Thymus (tissue), 11 donors: ENCODE data around the gene TOMM5. TPM values are rescaled to one million over a fixed set of nuclear protein-coding genes. Genes with fewer than 3 reads are reported as not detected.

Experiments
- DNase-seq, 9 donors: peaks; one replicate each; pipeline ENCODE4 v3.0.0-alpha.2; 2013; ENCODE audit warnings: low spot score in 9 of 9, low read depth in 6 of 9, missing footprints in 1 of 9
- H3K27ac ChIP-seq, 2 donors: one replicate each; pipeline ENCODE4 v1.5.1; 2013; ENCODE audit warnings: control low read depth in 1 of 2, low read depth in 1 of 2, low read length in 1 of 2, mild to moderate bottlenecking in 1 of 2, moderate library complexity in 1 of 2
- H3K27me3 ChIP-seq, 2 donors: one replicate each; pipeline ENCODE4 v1.5.1; 2013; ENCODE audit warnings: low read length in 1 of 2; ENCODE audit not compliant: control insufficient read depth in 2 of 2, insufficient read depth in 1 of 2
- H3K36me3 ChIP-seq, 2 donors: one replicate each; pipeline ENCODE4 v1.5.1; 2013; ENCODE audit warnings: low read length in 1 of 2, mild to moderate bottlenecking in 1 of 2, moderate library complexity in 1 of 2; ENCODE audit not compliant: control insufficient read depth in 2 of 2, insufficient read depth in 2 of 2
- H3K4me1 ChIP-seq, 2 donors: one replicate each; pipeline ENCODE4 v1.5.1; 2013; ENCODE audit warnings: low read length in 2 of 2; ENCODE audit not compliant: control insufficient read depth in 2 of 2, insufficient read depth in 2 of 2
- H3K4me3 ChIP-seq, 2 donors: one replicate each; pipeline ENCODE4 v1.5.1; 2013; ENCODE audit warnings: low read length in 2 of 2, control low read depth in 1 of 2, mild to moderate bottlenecking in 1 of 2
- H3K9me3 ChIP-seq, 2 donors: one replicate each; pipeline ENCODE4 v1.5.1; 2013; ENCODE audit warnings: low read length in 1 of 2, mild to moderate bottlenecking in 1 of 2; ENCODE audit not compliant: control insufficient read depth in 2 of 2, insufficient read depth in 1 of 2
- WGBS: extraction: QIAGEN DNeasy Blood & Tissue Kit; methylation state at CpG from one replicate; pipeline ENCODE4 v1.1.7; 2013; 5-methylcytosine and 5-hydroxymethylcytosine counted together
- polyA plus RNA-seq: library from polyadenylated mRNA; stranded (reverse); fragments of 200-250 nt; gene quantifications from one replicate; pipeline ENCODE4 v1.2.3, GENCODE V29; 2013
- total RNA-seq: library from RNA; stranded (reverse); fragments of 120-200 nt; gene quantifications from one replicate; pipeline ENCODE4 v1.2.4, GENCODE V29; 2013
- donor health status: healthy.

TOMM5 gene
- total and polyA plus RNA-seq, 2 donors, result 132 to 170 TPM

GRCh38 chr9:37561682-37562081 lies 30.7 kb downstream of the TOMM5 start:
- H3K27ac ChIP-seq, result no peak overlapping the region
- WGBS, result 95% methylated on average over 2 of the region's 2 CpGs
- no peaks in the 10 kb centered on the region for H3K27me3 ChIP-seq
- no peak overlapping the region for H3K4me3 ChIP-seq
- no peaks in the 10 kb centered on the region for H3K36me3 ChIP-seq
- H3K9me3 ChIP-seq, result peaks cover 0 to 8% of the 10 kb centered on the region in 2 donors
- H3K4me1 ChIP-seq, result no peaks in the 10 kb centered on the region
- no peak for DNase-seq

GRCh38 chr9:37559855-37560592 lies 32.4 kb downstream of the TOMM5 start:
- no peaks in the 10 kb centered on the region for H3K36me3 ChIP-seq
- no peak for DNase-seq
- no peaks in the 10 kb centered on the region for H3K4me1 ChIP-seq
- no peak overlapping the region for H3K27ac ChIP-seq
- no peaks in the 10 kb centered on the region for H3K27me3 ChIP-seq
- peaks cover 0 to 8% of the 10 kb centered on the region in 2 donors for H3K9me3 ChIP-seq
- 97% methylated on average over 5 of the region's 5 CpGs for WGBS
- no peak overlapping the region for H3K4me3 ChIP-seq

DNA sequence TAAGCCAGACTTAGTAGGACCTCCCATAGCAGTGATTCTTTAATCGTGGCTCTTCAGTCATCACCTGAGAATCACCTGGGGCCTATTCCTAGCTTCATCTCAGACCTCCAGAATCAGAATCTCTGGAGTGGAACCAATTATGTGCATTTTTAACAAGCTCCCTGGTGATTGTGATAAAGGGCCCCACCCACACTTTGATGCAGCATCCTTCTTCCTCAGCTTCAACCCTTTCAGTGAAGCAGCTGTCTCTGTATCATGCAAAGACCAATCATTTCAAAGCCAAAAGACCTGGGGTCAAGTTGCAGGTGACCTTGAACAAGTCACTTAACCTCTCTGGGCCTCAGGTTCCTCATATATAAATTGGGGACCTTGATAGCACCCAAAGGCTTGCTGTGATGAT lies 33.3 kb downstream of the TOMM5 start:
- 100% methylated on average over 1 of the region's 1 CpG for WGBS
- Histone ChIP-seq H3K4me3 (no peak overlapping the region), H3K27ac (no peak overlapping the region), H3K9me3 (peaks cover 0 to 4% of the 10 kb centered on the region in 2 donors), H3K4me1 (no peaks in the 10 kb centered on the region), H3K36me3 (no peaks in the 10 kb centered on the region), H3K27me3 (no peaks in the 10 kb centered on the region)
- DNase-seq, result no peak

- DNase-seq, result no peak
- no peaks in the 10 kb centered on the region for H3K4me1 ChIP-seq
- H3K9me3 ChIP-seq, result no peaks in the 10 kb centered on the region
- no peaks in the 10 kb centered on the region for H3K36me3 ChIP-seq
- no peak overlapping the region for H3K4me3 ChIP-seq
- H3K27ac ChIP-seq, result no peak overlapping the region
- H3K27me3 ChIP-seq, result no peaks in the 10 kb centered on the region
Measured at GRCh38 chr9:37555786-37556185, 36.6 kb downstream of the TOMM5 start.

DNA sequence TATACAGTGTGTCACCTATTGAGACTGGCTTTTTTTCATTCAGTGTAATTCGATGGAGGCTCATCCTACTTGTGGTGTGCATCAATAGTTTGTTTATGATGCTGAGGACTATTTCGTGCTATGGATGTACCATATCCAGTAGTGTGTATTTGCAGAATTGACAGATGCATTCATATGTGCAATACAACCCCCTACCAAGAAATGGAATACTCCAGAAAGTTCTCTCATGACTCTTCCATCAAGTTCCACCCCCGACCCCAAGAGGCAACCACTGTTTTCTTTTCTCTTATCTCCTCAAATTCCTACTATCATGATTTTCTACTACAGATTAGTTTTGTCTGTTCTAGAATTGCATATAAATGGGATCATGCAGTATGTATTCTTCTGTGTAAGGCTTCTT lies 38.1 kb downstream of the TOMM5 start:
- WGBS, result 98% methylated on average over 3 of the region's 3 CpGs
- Histone ChIP-seq H3K9me3 (no peaks in the 10 kb centered on the region), H3K36me3 (no peaks in the 10 kb centered on the region), H3K27me3 (no peaks in the 10 kb centered on the region), H3K4me1 (no peaks in the 10 kb centered on the region), H3K27ac (no peak overlapping the region), H3K4me3 (no peak overlapping the region)
- no peak for DNase-seq

- Histone ChIP-seq H3K4me1 (no peaks in the 10 kb centered on the region), H3K4me3 (no peak overlapping the region), H3K27ac (no peak overlapping the region), H3K27me3 (no peaks in the 10 kb centered on the region), H3K36me3 (no peaks in the 10 kb centered on the region), H3K9me3 (no peaks in the 10 kb centered on the region)
- DNase-seq, result no peak
- over 99% methylated on average over 2 of the region's 2 CpGs for WGBS
Measured at GRCh38 chr9:37551888-37552287, 40.5 kb downstream of the TOMM5 start.

DNA sequence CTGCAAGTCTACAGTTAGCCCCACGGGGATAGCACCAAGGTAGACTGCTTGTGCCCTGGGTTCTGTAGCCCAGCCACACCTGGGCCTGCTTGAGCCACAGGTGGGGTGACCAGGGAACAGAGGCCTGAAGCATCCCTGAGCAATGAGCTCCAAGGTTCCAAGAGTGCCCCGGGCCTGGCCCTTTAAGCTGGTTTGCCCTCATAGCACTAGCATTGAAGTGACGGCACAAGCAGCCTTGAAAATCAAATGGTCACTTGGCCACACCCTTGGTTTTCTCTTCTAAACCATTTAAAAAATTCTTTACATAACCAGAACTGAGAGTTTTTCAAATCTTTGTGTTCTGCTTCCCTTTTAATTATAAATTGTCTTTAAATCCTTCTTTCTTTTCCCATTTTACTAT lies 40.9 kb downstream of the TOMM5 start:
- Histone ChIP-seq H3K9me3 (no peaks in the 10 kb centered on the region), H3K4me1 (no peaks in the 10 kb centered on the region), H3K4me3 (no peak overlapping the region), H3K27ac (no peak overlapping the region), H3K27me3 (no peaks in the 10 kb centered on the region), H3K36me3 (no peaks in the 10 kb centered on the region)
- WGBS, result 98% methylated on average over 3 of the region's 3 CpGs
- DNase-seq, result no peak

GRCh38 chr9:37550781-37551180 lies 41.6 kb downstream of the TOMM5 start:
- H3K27ac ChIP-seq, result no peak overlapping the region
- no peaks in the 10 kb centered on the region for H3K9me3 ChIP-seq
- 95% methylated on average over 1 of the region's 1 CpG for WGBS
- no peak overlapping the region for H3K4me3 ChIP-seq
- no peaks in the 10 kb centered on the region for H3K36me3 ChIP-seq
- no peak for DNase-seq
- H3K27me3 ChIP-seq, result no peaks in the 10 kb centered on the region
- H3K4me1 ChIP-seq, result no peaks in the 10 kb centered on the region

DNA sequence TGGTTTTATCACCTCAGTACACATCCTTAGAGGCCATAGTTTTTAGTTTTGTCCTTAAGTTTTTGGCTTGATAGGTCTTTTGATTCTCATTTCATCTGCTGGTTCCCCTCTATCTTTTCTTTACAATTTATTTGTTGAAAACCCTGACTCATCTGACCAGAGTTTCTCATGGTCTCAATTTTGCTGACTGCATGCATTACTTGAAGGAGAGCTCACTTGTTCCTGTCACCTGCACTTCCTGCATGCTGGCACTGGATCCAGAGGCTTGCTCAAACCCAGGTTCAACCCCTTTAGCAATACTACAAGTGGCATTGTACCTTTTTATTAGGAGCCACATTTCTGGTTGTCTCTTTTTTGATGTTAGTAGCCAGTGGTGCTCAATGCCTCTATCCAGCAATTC lies 42.9 kb downstream of the TOMM5 start:
- Histone ChIP-seq H3K27me3 (no peaks in the 10 kb centered on the region), H3K4me1 (no peaks in the 10 kb centered on the region), H3K4me3 (no peak overlapping the region), H3K27ac (no peak overlapping the region), H3K9me3 (no peaks in the 10 kb centered on the region), H3K36me3 (no peaks in the 10 kb centered on the region)
- DNase-seq, result no peak
